GM19238 (cell line): Measurements from ENCODE around the gene LSAMP.
A peak's percentile ranks its signal among the peaks of the same experiment; 100 is the strongest.
"Not testable (repeated sequence)": the region's sequence is repeated elsewhere in the genome, so short reads cannot be mapped to it uniquely, and the experiment has no call there.

ENCODE experiments used
- DNase-seq: peaks from one replicate; pipeline ENCODE4 v3.0.0; 2011; ENCODE audit warnings: low spot score; ENCODE audit not compliant: insufficient read length

LSAMP gene

DNA sequence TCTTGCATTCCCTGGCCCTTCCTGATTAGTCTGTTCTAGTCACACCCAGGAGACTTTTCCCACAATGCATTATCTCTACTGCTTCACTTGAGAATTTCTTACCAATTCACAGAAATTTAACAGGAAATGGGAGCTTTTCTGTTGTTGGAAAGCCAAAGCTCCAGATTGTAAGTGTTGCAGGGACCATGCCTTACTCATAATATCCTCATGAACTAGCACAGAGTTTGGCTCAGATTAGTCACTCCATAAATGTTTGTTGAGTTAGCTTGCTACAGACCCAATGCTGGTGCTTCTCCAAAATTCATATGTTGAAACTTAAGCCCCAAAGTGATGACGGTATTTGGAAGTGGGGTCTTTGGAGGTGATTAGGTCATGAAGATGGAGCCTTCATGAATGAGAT lies 589.4 kb downstream of the LSAMP start:
- no peak for DNase-seq

GRCh38 chr3:115853104-115853503 lies 592.2 kb downstream of the LSAMP start:
- DNase-seq: no peak

- DNase-seq: no peak
Measured at GRCh38 chr3:115852278-115852677, 593.0 kb downstream of the LSAMP start.

- DNase-seq: no peak
Measured at GRCh38 chr3:115851571-115851970, 593.7 kb downstream of the LSAMP start.

DNA sequence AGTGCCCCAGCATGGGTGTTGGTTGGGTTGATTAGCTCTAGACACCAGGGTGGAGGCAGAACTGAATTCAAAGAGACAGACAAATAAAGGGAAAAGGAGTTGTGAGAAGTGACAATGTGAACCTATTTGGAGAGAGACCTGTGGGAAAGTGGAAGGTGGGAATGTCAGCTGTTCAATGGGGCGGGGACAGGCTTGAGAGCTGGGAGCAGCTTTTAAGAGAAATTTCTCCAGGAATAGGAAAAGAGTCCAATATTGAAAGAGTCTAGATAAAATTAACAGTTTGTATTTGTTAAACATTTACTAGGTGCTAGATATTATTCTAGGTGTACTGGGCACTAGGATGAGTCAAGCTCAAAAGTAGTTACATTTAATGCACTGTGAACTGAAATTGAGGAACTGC lies 596.6 kb downstream of the LSAMP start:
- no peak for DNase-seq

DNA sequence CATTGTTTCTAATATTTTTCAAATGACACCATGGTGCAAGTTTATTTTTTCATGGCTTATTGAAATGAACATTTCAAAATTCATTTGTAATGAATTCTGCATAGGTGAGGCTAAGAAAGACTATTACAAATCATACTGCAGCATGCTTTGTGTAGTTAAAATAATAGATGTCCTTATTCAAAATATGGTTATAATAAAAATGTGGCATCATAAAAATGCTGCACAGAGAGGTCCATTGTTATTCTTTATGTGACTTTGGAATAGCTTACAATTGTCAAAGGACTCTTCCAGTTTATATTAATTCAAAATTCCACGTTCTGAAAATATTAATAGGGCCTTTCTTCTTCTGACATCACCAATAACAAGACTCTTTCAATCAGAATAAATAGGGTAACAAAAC lies 599.3 kb downstream of the LSAMP start:
- no peak for DNase-seq

DNA sequence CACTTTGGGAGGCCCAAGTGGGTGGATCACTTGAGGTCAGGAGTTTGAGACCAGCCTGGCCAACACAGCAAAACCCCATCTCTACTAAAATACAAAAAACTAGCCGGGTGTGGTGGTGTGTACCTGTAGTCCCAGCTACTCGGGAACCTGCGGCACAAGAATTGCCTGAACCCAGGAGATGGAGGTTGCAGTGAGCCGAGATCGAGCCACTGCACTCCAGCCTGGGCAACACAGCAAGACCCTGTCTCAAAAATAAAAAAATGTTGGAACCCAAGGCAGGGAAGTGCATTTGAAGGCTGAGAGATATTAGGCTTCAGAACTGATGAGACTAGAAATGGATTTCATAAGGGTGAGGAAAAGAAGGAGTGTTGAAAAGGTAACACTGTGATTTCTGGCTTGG lies 600.6 kb downstream of the LSAMP start:
- DNase-seq: not testable (repeated sequence)

- DNase-seq: no peak
Measured at GRCh38 chr3:115843206-115843605, 602.1 kb downstream of the LSAMP start.

GRCh38 chr3:115839246-115839645 lies 606.0 kb downstream of the LSAMP start:
- no peak for DNase-seq

- DNase-seq: no peak
Measured at GRCh38 chr3:115838786-115839185, 606.5 kb downstream of the LSAMP start.

- no peak for DNase-seq
Measured at GRCh38 chr3:115836944-115837343, 608.3 kb downstream of the LSAMP start.

GRCh38 chr3:115835946-115836345 lies 609.3 kb downstream of the LSAMP start:
- no peak for DNase-seq

DNA sequence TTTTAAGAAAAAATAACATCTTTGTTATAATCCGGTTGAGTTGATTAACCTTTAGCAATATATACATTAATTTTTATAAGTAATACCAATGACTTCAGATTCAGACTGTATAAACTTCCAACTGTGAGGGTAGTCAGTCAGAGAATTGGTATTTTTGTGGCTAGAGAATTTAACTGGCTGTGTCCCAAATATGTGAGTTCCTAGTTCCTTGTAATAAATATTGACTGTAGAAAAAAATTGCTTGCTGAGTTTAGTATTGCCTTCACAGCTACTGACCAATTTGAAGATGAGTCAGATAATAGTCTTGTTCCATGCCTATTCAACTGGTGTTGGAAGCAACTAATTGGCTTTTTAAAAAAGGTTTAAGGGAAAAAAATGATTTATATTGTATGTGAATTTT lies 611.2 kb downstream of the LSAMP start:
- no peak for DNase-seq

- DNase-seq: no peak
Measured at GRCh38 chr3:115833074-115833473, 612.2 kb downstream of the LSAMP start.

DNA sequence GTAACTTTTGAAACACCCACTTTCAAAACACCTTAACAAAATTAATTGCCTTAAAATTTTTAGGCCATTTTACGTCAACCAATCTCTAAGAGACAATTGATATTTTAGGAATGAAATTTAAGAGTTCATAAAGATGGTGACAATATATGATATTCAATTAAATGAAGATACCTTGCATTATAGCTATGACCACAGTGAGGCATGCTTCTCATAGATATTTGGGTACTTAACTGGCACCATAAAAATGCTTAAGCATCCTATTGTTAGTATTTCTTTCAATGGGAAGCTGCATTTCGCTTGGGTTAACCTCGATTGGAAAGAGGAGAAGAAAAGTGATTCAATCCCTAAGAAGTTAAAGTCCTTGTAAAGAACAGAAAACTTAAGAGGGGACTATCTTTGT lies 613.0 kb downstream of the LSAMP start:
- DNase-seq: no peak

DNA sequence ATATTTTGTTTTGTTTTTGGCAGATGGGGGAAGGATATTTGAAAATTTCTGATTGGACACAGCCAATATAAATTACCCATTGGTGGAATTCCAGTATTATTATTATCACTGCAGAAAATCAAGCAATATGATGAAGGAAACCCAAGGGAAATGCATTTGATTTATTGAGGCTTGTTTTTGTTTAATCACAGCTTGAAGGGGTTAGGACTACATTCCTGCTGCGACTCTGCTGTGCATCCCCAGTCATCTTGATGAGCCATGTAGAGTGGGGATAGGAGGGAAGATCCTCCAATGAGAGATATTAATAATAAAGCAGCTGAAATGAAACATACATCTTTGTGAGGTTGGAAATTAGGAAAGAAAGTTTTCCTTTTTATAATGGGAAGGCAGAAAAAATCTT lies 613.4 kb downstream of the LSAMP start:
- no peak for DNase-seq

DNA sequence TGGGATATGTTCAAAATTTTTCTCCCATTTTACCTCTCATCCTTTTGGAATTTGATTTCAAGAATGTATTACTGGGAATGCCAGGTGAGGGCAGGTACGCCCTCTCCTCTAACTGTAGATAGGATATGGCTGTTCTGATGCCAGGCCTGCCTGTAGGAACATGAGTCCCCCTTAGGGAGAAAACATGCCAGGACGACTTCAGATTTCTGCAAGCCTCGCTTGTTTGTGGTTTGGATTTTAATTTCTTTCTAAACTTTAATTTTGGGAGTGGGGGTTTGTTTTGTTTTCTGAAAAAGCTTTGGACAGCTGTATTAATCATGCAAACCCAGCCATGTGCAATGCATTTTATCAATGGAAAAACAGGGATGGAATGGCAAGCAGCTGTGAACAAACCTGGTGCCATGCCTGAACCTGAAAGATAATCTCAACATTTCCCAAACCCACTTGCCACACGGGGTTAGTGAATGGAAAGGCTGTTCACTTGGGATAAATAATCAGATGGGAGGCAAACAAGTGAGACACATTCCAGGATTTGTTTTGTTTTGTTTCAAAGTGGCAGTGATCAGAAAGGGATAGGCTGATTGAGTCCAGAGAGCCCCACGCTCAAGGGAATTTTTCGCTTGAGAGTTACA lies 614.4 kb downstream of the LSAMP start:
- DNase-seq: no peak

- DNase-seq: no peak
Measured at GRCh38 chr3:115828401-115828800, 616.9 kb downstream of the LSAMP start.

- no peak for DNase-seq
Measured at GRCh38 chr3:115827495-115827894, 617.8 kb downstream of the LSAMP start.

DNA sequence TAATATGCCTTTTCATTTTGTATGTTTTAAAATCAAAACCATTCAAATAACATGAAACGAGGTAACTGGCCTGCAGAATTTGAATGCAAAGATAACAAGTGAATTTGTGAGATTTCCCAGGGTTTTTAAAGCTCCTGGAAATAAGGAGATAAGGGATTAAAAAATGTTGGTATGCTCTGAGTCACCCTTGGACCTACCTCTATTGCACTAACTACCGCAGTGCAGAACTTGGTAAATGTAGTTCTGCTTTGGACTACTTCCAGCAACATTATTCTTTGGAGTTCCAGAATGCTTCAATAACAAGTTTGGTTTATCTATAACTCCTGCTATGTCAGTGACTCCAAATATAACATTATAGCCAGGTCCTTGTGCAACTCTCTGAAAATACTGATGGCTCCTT lies 620.2 kb downstream of the LSAMP start:
- no peak for DNase-seq

DNA sequence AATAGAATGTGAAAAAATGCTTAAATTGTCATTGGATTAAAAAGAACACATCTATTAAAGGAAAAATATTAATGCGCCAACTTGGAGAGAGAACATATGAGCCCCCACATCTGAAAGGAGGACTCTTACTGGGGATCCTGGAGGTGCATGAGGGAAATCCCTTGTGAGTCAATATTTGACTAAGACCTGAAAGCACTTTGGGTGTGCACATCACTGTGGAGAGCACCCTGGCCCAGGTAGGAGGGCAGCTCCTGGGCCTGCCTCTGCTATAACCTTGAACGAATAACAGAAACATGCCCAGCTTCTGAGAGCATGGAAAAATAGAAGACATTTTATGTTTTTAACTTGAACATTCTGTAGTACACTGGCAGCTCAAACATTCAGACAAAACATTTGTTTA lies 622.2 kb downstream of the LSAMP start:
- DNase-seq: no peak

DNA sequence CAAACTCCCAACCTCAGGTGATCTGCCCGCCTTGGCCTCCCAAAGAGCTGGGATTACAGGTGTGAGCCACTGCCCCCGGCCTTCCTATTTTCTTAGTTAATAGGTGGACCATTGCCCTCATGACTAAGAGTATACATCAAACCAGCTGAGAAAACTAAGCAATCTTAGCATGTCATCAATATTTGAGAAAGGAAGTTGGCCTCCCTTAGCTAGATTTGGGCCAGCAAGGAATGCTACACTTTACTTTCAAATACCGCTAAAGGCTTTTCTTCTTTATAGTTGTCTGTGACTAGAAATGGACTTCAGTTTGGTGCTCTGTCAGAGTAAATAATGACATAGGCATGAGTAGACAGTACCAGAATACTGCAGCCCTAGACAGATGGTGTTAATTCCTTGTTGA lies 622.7 kb downstream of the LSAMP start:
- no peak for DNase-seq

DNA sequence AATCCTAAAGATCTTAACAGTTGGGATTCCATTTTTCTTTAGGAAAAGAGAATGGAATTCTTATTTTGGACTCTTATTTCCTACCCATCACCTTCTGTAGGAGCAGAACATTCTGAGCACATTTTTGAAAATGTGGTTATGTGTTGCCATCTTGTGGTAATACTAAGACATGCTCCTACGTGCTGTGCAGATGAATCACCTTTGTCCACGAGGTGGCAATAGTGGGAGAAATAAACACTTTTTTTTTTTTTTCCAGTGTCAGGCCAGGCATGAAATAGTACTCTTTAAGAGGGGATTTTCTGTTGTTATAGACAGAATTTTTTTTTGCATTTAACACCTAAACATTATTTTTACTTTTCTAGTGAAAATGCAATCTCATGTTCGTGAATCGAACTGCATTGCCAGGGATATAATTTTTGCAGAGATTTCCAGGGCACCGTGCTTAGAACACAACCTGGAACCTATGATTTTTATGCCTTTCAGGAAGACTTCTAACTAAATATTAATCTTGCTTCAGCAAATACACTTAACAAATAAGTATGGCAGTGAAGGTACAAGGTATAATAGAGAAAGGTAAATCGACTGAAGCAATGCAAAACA lies 625.4 kb downstream of the LSAMP start:
- peak; percentile 20 for DNase-seq
